HS-5 (cell line): ENCODE results near the gene STOML1.

ENCODE experiments used
- DNase-seq: peaks from one replicate; pipeline ENCODE4 v3.0.0-alpha.2; 2012; ENCODE audit warnings: low read depth

Gene STOML1

GRCh38 chr15:73928971-73929627, 63.0 kb downstream of the STOML1 start:
- DNase-seq = no peak
